Peyer's patch (tissue), 4 donors: ENCODE data around the gene HNRNPA1. TPM values are rescaled to one million over a fixed set of nuclear protein-coding genes. Genes with fewer than 3 reads are reported as not detected.
A peak's percentile ranks its signal among the peaks of the same experiment; 100 is the strongest.
"Not testable (repeated sequence)": the region's sequence is repeated elsewhere in the genome, so short reads cannot be mapped to it uniquely, and the experiment has no call there.

Experiments used
- DNase-seq, 3 donors: peaks; one replicate each; pipeline ENCODE4 v3.0.0-alpha.2; 2017 to 2019
- H3K27ac ChIP-seq, 4 donors: fragments of 200-600 bp; sonication (generic); one replicate each; pipeline ENCODE4 v1.5.1; 2016 to 2019
- H3K27me3 ChIP-seq, 2 donors: fragments of 200-600 bp; sonication (generic); one replicate each; pipeline ENCODE4 v1.5.1; 2019
- H3K36me3 ChIP-seq, 3 donors: fragments of 200-600 bp; sonication (generic); one replicate each; pipeline ENCODE4 v1.5.1; 2016 to 2019
- H3K4me1 ChIP-seq, 4 donors: fragments of 200-600 bp; sonication (generic); one replicate each; pipeline ENCODE4 v1.5.1; 2016 to 2019
- H3K4me3 ChIP-seq, 4 donors: fragments of 200-600 bp; sonication (generic); 1 replicate in 3 of 4; 2 replicates in 1 of 4; pipeline ENCODE4 v1.5.1; 2016 to 2019; ENCODE audit warnings: mild to moderate bottlenecking in 1 of 4
- H3K9me3 ChIP-seq, 4 donors: fragments of 200-600 bp; sonication (generic); one replicate each; pipeline ENCODE4 v1.5.1; 2016 to 2019; ENCODE audit warnings: mild to moderate bottlenecking in 1 of 4
- CTCF ChIP-seq, 6 experiments: fragments of 450-650 bp in 4 of 6; fragments of 200-600 bp in 2 of 6; sonication (generic) in 1 of 6; IDR thresholded peaks; one replicate each; pipeline ENCODE4 v1.5.1; 2017 to 2019; ENCODE audit warnings: antibody characterized with exemption in 6 of 6, mild to moderate bottlenecking in 3 of 6, moderate library complexity in 1 of 6
- POLR2A ChIP-seq, 2 donors: fragments of 450-650 bp; IDR thresholded peaks; one replicate each; pipeline ENCODE4 v1.5.1; 2017; ENCODE audit warnings: antibody characterized with exemption in 2 of 2, mild to moderate bottlenecking in 2 of 2, moderate library complexity in 2 of 2
- total RNA-seq, 4 donors: library from RNA; depleted of rRNA; stranded (reverse); fragments of >200 nt; gene quantifications; one replicate each; pipeline ENCODE4 v1.1.0, GENCODE V29; 2016

Gene HNRNPA1
- total RNA-seq, 4 donors from 2014 or later, result 198 to 703 (median 254) TPM

GRCh38 chr12:54304187-54304810 lies 23.8 kb downstream of the HNRNPA1 start:
- Histone ChIP-seq H3K27me3 (no peaks in the 10 kb centered on the region), H3K4me3 (no peak overlapping the region), H3K4me1 (peaks cover 0 to 19% (median 9%) of the 10 kb centered on the region in 4 donors), H3K9me3 (no peaks in the 10 kb centered on the region), H3K36me3 (no peaks in the 10 kb centered on the region), H3K27ac (no peak overlapping the region)
- TF ChIP-seq POLR2A (IDR thresholded peaks at IDR 0.05) (no peak), CTCF (IDR thresholded peaks at IDR 0.05) (no peak)
- DNase-seq, result peak; percentile 57 to 81 (median 78)

- DNase-seq, result peak in 2 of 3 donors; percentile 91 to 92
- Histone ChIP-seq H3K36me3 (no peaks in the 10 kb centered on the region), H3K27ac (no peak overlapping the region), H3K4me1 (peaks cover 0 to 13% (median 7%) of the 10 kb centered on the region in 4 donors), H3K27me3 (no peaks in the 10 kb centered on the region), H3K4me3 (no peak overlapping the region), H3K9me3 (no peaks in the 10 kb centered on the region)
- TF ChIP-seq CTCF (IDR thresholded peaks at IDR 0.05) (no peak), POLR2A (IDR thresholded peaks at IDR 0.05) (no peak)
These were observed 26.6 kb downstream of the HNRNPA1 start for GRCh38 chr12:54306925-54307741.

GRCh38 chr12:54311051-54311450 lies 30.5 kb downstream of the HNRNPA1 start:
- H3K27ac ChIP-seq, result no peak overlapping the region
- H3K36me3 ChIP-seq, result no peaks in the 10 kb centered on the region
- peaks cover 0 to 9% (median 1%) of the 10 kb centered on the region in 4 donors for H3K4me1 ChIP-seq
- H3K27me3 ChIP-seq, result no peaks in the 10 kb centered on the region
- H3K9me3 ChIP-seq, result no peaks in the 10 kb centered on the region
- no peak for DNase-seq
- H3K4me3 ChIP-seq, result no peak overlapping the region
- no peak for TF ChIP-seq POLR2A (IDR thresholded peaks at IDR 0.05)
- TF ChIP-seq CTCF (IDR thresholded peaks at IDR 0.05), result no peak

GRCh38 chr12:54312309-54312708 lies 31.8 kb downstream of the HNRNPA1 start:
- not testable (repeated sequence) for H3K36me3 ChIP-seq, H3K9me3 ChIP-seq, H3K27me3 ChIP-seq, H3K4me1 ChIP-seq, H3K27ac ChIP-seq, H3K4me3 ChIP-seq, DNase-seq

- Histone ChIP-seq H3K27me3 (no peaks in the 10 kb centered on the region), H3K27ac (no peak overlapping the region), H3K4me3 (no peak overlapping the region), H3K36me3 (no peaks in the 10 kb centered on the region), H3K9me3 (no peaks in the 10 kb centered on the region), H3K4me1 (peaks cover 0 to 11% (median 6%) of the 10 kb centered on the region in 4 donors)
- no peak for DNase-seq
- TF ChIP-seq POLR2A (IDR thresholded peaks at IDR 0.05), result no peak
- no peak for TF ChIP-seq CTCF (IDR thresholded peaks at IDR 0.05)
These were observed 40.8 kb downstream of the HNRNPA1 start for GRCh38 chr12:54321363-54321762.
